C4-2B (cell line): Measurements from ENCODE around the gene CAB39.

Experiments
- CTCF ChIP-seq: fragments of 450-650 bp; conservative IDR thresholded peaks from 2 replicates; pipeline ENCODE4 v1.5.1; 2017; ENCODE audit warnings: mild to moderate bottlenecking
- ZFX ChIP-seq: fragments of 450-650 bp; IDR thresholded peaks from 2 replicates; pipeline ENCODE4 v1.6.1; 2017

GRCh38 chr2:230695551-230695950, 17.1 kb upstream of the CAB39 start:
- no peak for TF ChIP-seq CTCF
- no peak for TF ChIP-seq ZFX
